Measurements from ENCODE around the gene GRAMD2A. TPM values are rescaled to one million over a fixed set of nuclear protein-coding genes. Genes with fewer than 3 reads are reported as not detected.

The GRAMD2A gene
- total RNA-seq, 2 donors from 2014 or later, result 2.3 to 3.3 TPM

DNA sequence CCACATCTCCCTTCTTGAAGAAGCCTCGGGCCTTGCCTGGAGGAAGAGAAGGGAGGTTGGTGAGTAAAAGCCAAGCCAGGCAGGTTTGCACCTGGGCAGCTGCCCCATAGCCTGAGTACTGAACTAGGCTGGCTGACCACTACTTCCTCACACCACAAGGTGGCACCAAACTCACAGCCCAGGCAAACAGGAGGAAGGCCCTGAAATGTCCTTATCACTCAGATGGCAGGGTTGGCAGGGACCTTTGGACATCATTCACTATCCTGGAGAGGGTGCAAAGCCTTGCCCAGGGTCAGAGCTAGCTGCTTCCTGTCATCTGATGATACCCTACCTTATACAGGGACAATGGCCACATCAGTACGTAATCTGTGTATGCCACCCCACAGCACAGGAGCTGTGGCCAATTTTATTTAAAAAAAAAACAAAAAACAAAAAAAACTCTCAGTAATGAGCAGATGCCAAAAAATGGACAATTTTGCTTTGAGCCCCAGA is 2.2 kb upstream of the GRAMD2A start:
- Histone ChIP-seq H3K9me3 (no peaks in the 10 kb centered on the region), H3K27ac (no peak overlapping the region)

DNA sequence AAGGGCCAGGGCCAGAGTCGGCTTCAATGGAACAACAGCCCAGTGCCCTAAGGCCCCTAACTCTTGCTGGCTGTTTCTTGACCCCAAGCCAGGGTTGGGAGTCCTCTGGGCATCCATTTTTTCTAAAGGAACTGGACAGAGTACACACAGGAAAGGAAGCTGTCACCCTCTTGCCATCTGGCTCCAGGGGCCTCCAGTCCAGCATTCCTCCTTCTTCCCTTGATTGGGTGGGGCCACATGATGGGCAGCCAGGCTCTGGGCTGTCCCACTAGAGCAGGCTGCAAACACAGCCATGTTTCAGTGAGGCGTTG is 1.6 kb upstream of the GRAMD2A start:
- intact Hi-C loops (cut with DNase I), result loop anchor here (5.0 kb wide), 2 partner anchors 73 to 88 kb away; partner anchors contain the start of gene PARP6
- Histone ChIP-seq H3K36me3 (peaks cover 47% of the 10 kb centered on the region), H3K27ac (no peak overlapping the region), H3K9me3 (no peaks in the 10 kb centered on the region), H3K4me3 (no peak overlapping the region), H3K9ac (ENCODE audit: low read depth in 2 of 2, low read length in 2 of 2) (no peak overlapping the region), H3K4me1 (no peaks in the 10 kb centered on the region), H3K27me3 (peaks cover 4% of the 10 kb centered on the region)
- TF ChIP-seq, protein P1, sequence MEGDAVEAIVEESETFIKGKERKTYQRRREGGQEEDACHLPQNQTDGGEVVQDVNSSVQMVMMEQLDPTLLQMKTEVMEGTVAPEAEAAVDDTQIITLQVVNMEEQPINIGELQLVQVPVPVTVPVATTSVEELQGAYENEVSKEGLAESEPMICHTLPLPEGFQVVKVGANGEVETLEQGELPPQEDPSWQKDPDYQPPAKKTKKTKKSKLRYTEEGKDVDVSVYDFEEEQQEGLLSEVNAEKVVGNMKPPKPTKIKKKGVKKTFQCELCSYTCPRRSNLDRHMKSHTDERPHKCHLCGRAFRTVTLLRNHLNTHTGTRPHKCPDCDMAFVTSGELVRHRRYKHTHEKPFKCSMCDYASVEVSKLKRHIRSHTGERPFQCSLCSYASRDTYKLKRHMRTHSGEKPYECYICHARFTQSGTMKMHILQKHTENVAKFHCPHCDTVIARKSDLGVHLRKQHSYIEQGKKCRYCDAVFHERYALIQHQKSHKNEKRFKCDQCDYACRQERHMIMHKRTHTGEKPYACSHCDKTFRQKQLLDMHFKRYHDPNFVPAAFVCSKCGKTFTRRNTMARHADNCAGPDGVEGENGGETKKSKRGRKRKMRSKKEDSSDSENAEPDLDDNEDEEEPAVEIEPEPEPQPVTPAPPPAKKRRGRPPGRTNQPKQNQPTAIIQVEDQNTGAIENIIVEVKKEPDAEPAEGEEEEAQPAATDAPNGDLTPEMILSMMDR (IDR thresholded peaks at IDR 0.05), result no peak
- DNase-seq, result no peak

More for the DNA sequence above, 2.2 kb upstream of the GRAMD2A start:
- peaks cover 52% of the 10 kb centered on the region for H3K36me3 ChIP-seq
- peak overlapping the region in 1 of 2 donors; percentile 9 for H3K9ac ChIP-seq (ENCODE audit: low read depth in 2 of 2, low read length in 2 of 2)
- intact Hi-C loops (cut with DNase I), result loop anchor here (5.0 kb wide), 2 partner anchors 73 to 88 kb away; partner anchors contain the start of gene PARP6
- H3K4me1 ChIP-seq, result no peaks in the 10 kb centered on the region
- H3K27me3 ChIP-seq, result peaks cover 4% of the 10 kb centered on the region
- H3K4me3 ChIP-seq, result no peak overlapping the region
- peak; percentile 88 for DNase-seq
- TF ChIP-seq, protein P1 (IDR thresholded peaks at IDR 0.05), result peak; percentile 96

DNA sequence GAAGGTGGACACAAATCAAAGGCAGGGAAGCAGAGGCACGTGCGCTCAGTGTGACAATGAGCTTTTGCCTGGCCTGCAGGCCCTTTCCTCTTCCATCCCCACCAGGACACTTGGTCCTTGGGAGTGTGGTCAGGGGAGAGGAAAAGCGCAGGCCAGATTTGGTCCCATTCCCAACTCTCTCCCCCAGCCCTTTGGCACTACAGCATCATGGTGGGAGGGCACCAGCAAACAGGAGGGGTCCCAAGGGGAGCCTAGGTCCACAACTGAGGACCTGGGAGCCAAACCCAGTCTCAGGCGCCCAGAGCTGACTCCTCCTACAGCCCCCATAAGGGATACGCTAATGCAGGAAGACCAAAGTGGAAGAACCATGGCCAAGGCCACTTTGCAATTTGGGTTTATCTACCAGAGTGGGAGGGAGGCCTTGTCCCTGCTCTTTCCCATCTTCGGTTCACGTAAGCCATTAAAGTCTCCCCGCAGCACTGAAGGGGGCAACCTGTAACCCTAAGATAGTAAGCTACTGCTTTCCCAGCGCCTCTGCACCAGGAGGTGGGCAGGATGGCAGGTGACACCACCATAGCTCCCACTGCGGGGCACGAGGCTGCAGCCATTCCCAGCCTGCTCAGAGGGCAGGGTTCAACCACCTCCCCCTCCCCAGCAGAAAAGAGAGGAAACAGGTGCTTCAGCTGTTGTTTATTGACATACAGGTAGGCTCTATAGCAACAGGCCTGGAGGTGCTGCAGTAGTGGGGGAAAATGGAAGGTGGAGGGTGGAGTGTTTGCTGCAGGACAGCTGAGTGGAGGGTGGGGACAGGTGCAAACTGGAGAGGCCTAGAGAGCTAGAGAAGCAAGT is 993 bp upstream of the GRAMD2A start:
- peaks cover 41% of the 10 kb centered on the region for H3K36me3 ChIP-seq
- no peak for DNase-seq
- no peak overlapping the region for H3K27ac ChIP-seq
- TF ChIP-seq, protein P1 (IDR thresholded peaks at IDR 0.05), result no peak
- H3K4me1 ChIP-seq, result no peaks in the 10 kb centered on the region
- no peak overlapping the region for H3K9ac ChIP-seq (ENCODE audit: low read depth in 2 of 2, low read length in 2 of 2)
- intact Hi-C loops (cut with DNase I), result loop anchor here (5.0 kb wide), 2 partner anchors 74 to 89 kb away; partner anchors contain the start of gene PARP6
- H3K27me3 ChIP-seq, result peaks cover 4% of the 10 kb centered on the region
- H3K4me3 ChIP-seq, result no peak overlapping the region
- no peaks in the 10 kb centered on the region for H3K9me3 ChIP-seq

DNA sequence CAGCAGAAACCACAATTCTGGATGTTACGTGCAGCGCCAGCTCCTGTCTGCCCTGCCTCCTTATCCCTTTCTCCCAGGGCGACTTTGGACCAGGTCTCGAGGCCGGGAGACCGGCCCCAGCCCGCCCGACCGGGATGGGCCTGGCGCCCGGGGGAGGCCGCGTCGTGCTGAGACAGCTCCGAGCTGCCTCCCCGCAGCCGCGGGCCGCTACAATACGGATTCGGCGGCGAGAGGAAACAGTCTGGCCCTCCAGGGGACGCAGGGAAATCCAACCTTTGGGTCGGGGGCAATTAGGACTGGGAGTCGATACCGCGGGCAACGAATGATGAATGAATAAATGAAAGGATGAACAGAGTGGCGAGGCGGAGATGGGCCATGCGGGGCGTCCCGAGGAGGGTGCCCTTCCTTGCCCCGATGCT is 537 bp downstream of the GRAMD2A start:
- peak overlapping the region; percentile 35 for H3K4me3 ChIP-seq
- H3K9ac ChIP-seq (ENCODE audit: low read depth in 2 of 2, low read length in 2 of 2), result no peak overlapping the region
- no peaks in the 10 kb centered on the region for H3K9me3 ChIP-seq
- peaks cover 4% of the 10 kb centered on the region for H3K27me3 ChIP-seq
- H3K36me3 ChIP-seq, result peaks cover 26% of the 10 kb centered on the region
- TF ChIP-seq, protein P1 (IDR thresholded peaks at IDR 0.05), result no peak
- no peak for DNase-seq
- H3K4me1 ChIP-seq, result no peaks in the 10 kb centered on the region
- H3K27ac ChIP-seq, result no peak overlapping the region
- intact Hi-C loops (cut with DNase I), result loop anchor here (5.0 kb wide), 2 partner anchors 75 to 90 kb away; partner anchors contain the start of gene PARP6

DNA sequence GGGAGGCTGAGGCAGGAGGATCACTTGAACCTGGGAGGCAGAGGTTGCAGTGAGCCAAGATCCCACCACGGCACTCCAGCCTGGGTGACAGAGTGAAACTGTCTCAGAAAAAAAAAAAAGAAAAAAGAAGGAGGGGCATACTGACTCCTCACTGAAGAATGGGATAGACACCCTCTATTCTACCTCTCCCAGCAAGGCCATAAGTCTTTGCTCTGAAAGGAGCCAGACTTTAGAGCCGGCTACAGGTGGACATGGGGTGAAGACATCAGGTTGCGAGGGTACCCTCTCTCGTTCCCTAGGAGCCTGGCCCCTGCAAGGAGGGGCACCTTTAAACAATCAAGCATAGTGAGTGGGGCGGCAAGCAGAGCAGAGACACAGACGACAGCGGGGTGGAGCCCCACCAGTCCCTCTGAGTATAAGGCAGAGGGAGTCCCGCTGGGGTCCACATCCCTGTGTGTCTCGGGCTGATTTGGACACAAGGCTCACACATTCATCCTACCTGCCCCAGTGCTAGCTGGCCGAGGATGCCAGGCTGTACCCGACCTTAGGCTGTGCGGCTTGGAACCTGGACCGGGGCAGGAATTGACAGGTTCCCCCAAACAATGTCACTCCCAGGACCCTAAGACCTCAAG is 1.1 kb downstream of the GRAMD2A start:
- TF ChIP-seq, protein P1 (IDR thresholded peaks at IDR 0.05), result no peak
- no peaks in the 10 kb centered on the region for H3K4me1 ChIP-seq
- intact Hi-C loops (cut with DNase I), result loop anchor here (5.0 kb wide), 2 partner anchors 76 to 91 kb away; partner anchors contain the start of gene PARP6
- H3K27ac ChIP-seq, result no peak overlapping the region
- peaks cover 21% of the 10 kb centered on the region for H3K36me3 ChIP-seq
- H3K27me3 ChIP-seq, result peaks cover 4% of the 10 kb centered on the region
- DNase-seq, result no peak
- H3K9me3 ChIP-seq, result no peaks in the 10 kb centered on the region
- no peak overlapping the region for H3K9ac ChIP-seq (ENCODE audit: low read depth in 2 of 2, low read length in 2 of 2)
- no peak overlapping the region for H3K4me3 ChIP-seq
